Activated CD4-positive, alpha-beta T cell treated with anti-CD3 and anti-CD28 coated beads for 36 hours (primary cell): ENCODE data around the gene WASF2. TPM values are rescaled to one million over a fixed set of nuclear protein-coding genes. Genes with fewer than 3 reads are reported as not detected.

Experiments used
- ATAC-seq: fragments of 200-7000 bp; cut with Tn5 transposase; one replicate; pipeline ENCODE4 v1.10.0; 2021; ENCODE audit warnings: mild to moderate bottlenecking, moderate library complexity
- CTCF ChIA-PET: fragments of 350-600 bp; sonication (Branson Sonifier 250); formaldehyde crosslinking; loops from one replicate; lab custom pipeline; 2021; ENCODE audit warnings: antibody characterized with exemption; lab: Charles Lee
- POLR2A ChIA-PET: fragments of 350-600 bp; sonication (Branson Sonifier 250); formaldehyde crosslinking; loops from one replicate; lab custom pipeline; 2021; ENCODE audit warnings: antibody characterized with exemption, inconsistent platforms; lab: Charles Lee
- DNase-seq: peaks from one replicate; pipeline ENCODE4 v3.0.0-alpha.2; 2020
- H3K27ac Mint-ChIP-seq: one replicate; pipeline ENCODE4 v1.8.0; 2021; ENCODE audit warnings: mixed read lengths
- H3K27me3 Mint-ChIP-seq: one replicate; pipeline ENCODE4 v1.8.0; 2021; ENCODE audit warnings: mixed read lengths
- H3K36me3 Mint-ChIP-seq: one replicate; pipeline ENCODE4 v1.8.0; 2021; ENCODE audit warnings: low read depth, mixed read lengths
- H3K4me1 Mint-ChIP-seq: one replicate; pipeline ENCODE4 v1.8.0; 2021; ENCODE audit warnings: mixed read lengths
- H3K4me3 Mint-ChIP-seq: one replicate; pipeline ENCODE4 v1.8.0; 2021; ENCODE audit warnings: mild to moderate bottlenecking, moderate library complexity, mixed read lengths
- H3K9me3 Mint-ChIP-seq: one replicate; pipeline ENCODE4 v1.8.0; 2021; ENCODE audit warnings: low read depth, mixed read lengths
- intact Hi-C, 2 experiments: fragments of 100-400 bp; cut with DNase I in 1 of 2; cut with micrococcal nuclease in 1 of 2; formaldehyde crosslinking; loops; one replicate each; pipeline versions ENCODE4 v1.14.2 to v1.15.1; 2022 to 2024; cut with DNase I, micrococcal nuclease
- total RNA-seq, 2 experiments: library from RNA; stranded (reverse); gene quantifications; one replicate each; pipeline ENCODE4 v1.2.3, GENCODE V29; 2021

The WASF2 gene
- total RNA-seq, 2 experiments from 2014 or later = 104 to 132 TPM

- H3K27me3 Mint-ChIP-seq = no peaks in the 10 kb centered on the region
- POLR2A ChIA-PET = no interaction called here
- CTCF ChIA-PET = interaction anchor here (0.7 to 1.4 kb wide), 5 partner anchors 11 to 370 kb away, joined by 3 to 4 read pairs (median 4); no protein-coding TSS in a partner anchor
- H3K4me1 Mint-ChIP-seq = peaks cover 3% of the 10 kb centered on the region
- DNase-seq (no peak), ATAC-seq (no peak)
- intact Hi-C loops = no loop called here
- no peaks in the 10 kb centered on the region for H3K9me3 Mint-ChIP-seq
- no peak within 1 kb of the TSS for H3K27ac Mint-ChIP-seq
- H3K36me3 Mint-ChIP-seq = no peaks in the 10 kb centered on the region
- H3K4me3 Mint-ChIP-seq = no peak within 1 kb of the TSS
Observed at GRCh38 chr1:27374362-27375086, 115.4 kb downstream of the WASF2 start, which contains the start of gene FCN3. FCN3 (minus strand) TSS chr1:27374824; CDS start chr1:27374818, 6 bp downstream.

GRCh38 chr1:27372808-27373690 lies 116.9 kb downstream of the WASF2 start:
- no peak for DNase-seq
- ChIA-PET CTCF (interaction anchor here (1.4 to 1.7 kb wide), 2 partner anchors 9 to 17 kb away, joined by 4 to 5 read pairs; no protein-coding TSS in a partner anchor), POLR2A (no interaction called here)
- Mint-ChIP-seq H3K27me3 (no peaks in the 10 kb centered on the region), H3K4me1 (peaks cover 8% of the 10 kb centered on the region), H3K9me3 (no peaks in the 10 kb centered on the region), H3K4me3 (no peak overlapping the region), H3K27ac (no peak overlapping the region), H3K36me3 (no peaks in the 10 kb centered on the region)
- intact Hi-C loops = no loop called here
- no peak for ATAC-seq

- no peaks in the 10 kb centered on the region for H3K36me3 Mint-ChIP-seq
- ChIA-PET POLR2A (no interaction called here), CTCF (interaction anchor here (0.6 to 2.4 kb wide), 6 partner anchors 10 to 230 kb away, joined by 3 to 8 read pairs (median 4); no protein-coding TSS in a partner anchor)
- H3K27ac Mint-ChIP-seq = no peak overlapping the region
- intact Hi-C loops = no loop called here
- no peak overlapping the region for H3K4me3 Mint-ChIP-seq
- DNase-seq (no peak), ATAC-seq (no peak)
- no peaks in the 10 kb centered on the region for H3K27me3 Mint-ChIP-seq
- H3K9me3 Mint-ChIP-seq = no peaks in the 10 kb centered on the region
- H3K4me1 Mint-ChIP-seq = peaks cover 11% of the 10 kb centered on the region
Observed at GRCh38 chr1:27372022-27372807, 117.8 kb downstream of the WASF2 start.

- Mint-ChIP-seq H3K27me3 (no peaks in the 10 kb centered on the region), H3K4me3 (no peak overlapping the region), H3K27ac (no peak overlapping the region), H3K36me3 (no peaks in the 10 kb centered on the region), H3K9me3 (no peaks in the 10 kb centered on the region), H3K4me1 (peaks cover 30% of the 10 kb centered on the region)
- ATAC-seq (no peak), DNase-seq (no peak)
- intact Hi-C loops = no loop called here
- ChIA-PET CTCF (interaction anchor here (0.6 to 1.6 kb wide), 5 partner anchors 10 to 300 kb away, joined by 3 read pairs; no protein-coding TSS in a partner anchor), POLR2A (no interaction called here)
Observed at GRCh38 chr1:27368869-27369582, 120.9 kb downstream of the WASF2 start.

GRCh38 chr1:27367160-27367650 lies 122.8 kb downstream of the WASF2 start:
- H3K27me3 Mint-ChIP-seq = no peaks in the 10 kb centered on the region
- no peaks in the 10 kb centered on the region for H3K36me3 Mint-ChIP-seq
- ChIA-PET CTCF (interaction anchor here (0.6 to 3.7 kb wide), 12 partner anchors 10 to 406 kb away, joined by 3 to 28 read pairs (median 8); partner anchors contain the start of genes GPR3 and STX12), POLR2A (no interaction called here)
- H3K4me3 Mint-ChIP-seq = peak overlapping the region; percentile 59
- no peak overlapping the region for H3K27ac Mint-ChIP-seq
- peaks cover 30% of the 10 kb centered on the region for H3K4me1 Mint-ChIP-seq
- intact Hi-C loops = no loop called here
- DNase-seq = no peak
- no peak for ATAC-seq
- no peaks in the 10 kb centered on the region for H3K9me3 Mint-ChIP-seq

- H3K4me1 Mint-ChIP-seq = peaks cover 30% of the 10 kb centered on the region
- no peaks in the 10 kb centered on the region for H3K27me3 Mint-ChIP-seq
- intact Hi-C loops = loop anchor here in 1 of 2 experiments (1.0 kb wide), 2 partner anchors 44 to 132 kb away; partner anchors contain the start of genes TMEM222 and WDTC1
- ChIA-PET POLR2A (interaction anchor here (0.5 to 0.6 kb wide), 2 partner anchors 9 to 46 kb away, joined by 3 to 15 read pairs; no protein-coding TSS in a partner anchor), CTCF (interaction anchor here (0.6 to 3.7 kb wide), 16 partner anchors 10 to 784 kb away, joined by 3 to 28 read pairs (median 5); partner anchors contain the start of genes GPR3 and STX12)
- DNase-seq = peak; percentile 80
- peak within 1 kb of the TSS; percentile 75 for H3K4me3 Mint-ChIP-seq
- H3K27ac Mint-ChIP-seq = peak within 1 kb of the TSS; percentile 73
- peak; percentile 60 for ATAC-seq
- H3K36me3 Mint-ChIP-seq = no peaks in the 10 kb centered on the region
- no peaks in the 10 kb centered on the region for H3K9me3 Mint-ChIP-seq
Observed at GRCh38 chr1:27366411-27367159, 123.4 kb downstream of the WASF2 start, which contains the start of gene MAP3K6. MAP3K6 (minus strand) TSS chr1:27366961; CDS start chr1:27366597, 364 bp downstream.

- no peak overlapping the region for H3K27ac Mint-ChIP-seq
- peak overlapping the region; percentile 75 for H3K4me3 Mint-ChIP-seq
- H3K36me3 Mint-ChIP-seq = no peaks in the 10 kb centered on the region
- no peaks in the 10 kb centered on the region for H3K9me3 Mint-ChIP-seq
- ATAC-seq (peak; percentile 66), DNase-seq (peak; percentile 90)
- H3K4me1 Mint-ChIP-seq = peaks cover 30% of the 10 kb centered on the region
- H3K27me3 Mint-ChIP-seq = no peaks in the 10 kb centered on the region
- POLR2A ChIA-PET = interaction anchor here (0.5 to 1.0 kb wide), 3 partner anchors 9 to 46 kb away, joined by 3 to 15 read pairs (median 3); no protein-coding TSS in a partner anchor
- intact Hi-C loops = loop anchor here in 1 of 2 experiments (1.0 kb wide), 2 partner anchors 44 to 132 kb away; partner anchors contain the start of genes TMEM222 and WDTC1
- CTCF ChIA-PET = interaction anchor here (0.7 to 3.7 kb wide), 15 partner anchors 9 to 784 kb away, joined by 3 to 28 read pairs (median 6); partner anchors contain the start of gene GPR3
Observed at GRCh38 chr1:27366113-27366410, 123.9 kb downstream of the WASF2 start.

- ATAC-seq = peak; percentile 68
- intact Hi-C loops = loop anchor here (1.0 kb wide), 7 partner anchors 8 to 239 kb away; partner anchors contain the start of genes AHDC1 (in 1 of the 2), CD164L2 (in 1 of the 2), GPR3 (in 1 of the 2) and TMEM222 (in 1 of the 2)
- Mint-ChIP-seq H3K9me3 (no peaks in the 10 kb centered on the region), H3K27ac (peak overlapping the region; percentile 73), H3K4me1 (peaks cover 30% of the 10 kb centered on the region), H3K27me3 (no peaks in the 10 kb centered on the region), H3K4me3 (peak overlapping the region; percentile 75), H3K36me3 (no peaks in the 10 kb centered on the region)
- ChIA-PET CTCF (interaction anchor here (0.5 to 3.7 kb wide), 17 partner anchors 9 to 783 kb away, joined by 3 to 28 read pairs (median 6); partner anchors contain the start of gene GPR3), POLR2A (interaction anchor here (0.6 to 1.0 kb wide), 3 partner anchors 20 to 235 kb away, joined by 3 to 5 read pairs (median 3); no protein-coding TSS in a partner anchor)
- DNase-seq = peak; percentile 92
Observed at GRCh38 chr1:27365372-27366112, 124.4 kb downstream of the WASF2 start.
